Right kidney (tissue), 1 donor: ENCODE measurements around the gene OIP5.
"Not testable (repeated sequence)": the region's sequence is repeated elsewhere in the genome, so short reads cannot be mapped to it uniquely, and the experiment has no call there.

ENCODE experiments used
- DNase-seq: peaks from one replicate; pipeline ENCODE4 v3.0.0-alpha.2; 2016

The OIP5 gene

GRCh38 chr15:41304149-41304770, 28.1 kb downstream of the OIP5 start:
- no peak for DNase-seq

GRCh38 chr15:41301587-41301986, 30.8 kb downstream of the OIP5 start:
- DNase-seq = no peak

- not testable (repeated sequence) for DNase-seq
Measured at GRCh38 chr15:41301139-41301538, 31.3 kb downstream of the OIP5 start.

- DNase-seq = no peak
Measured at GRCh38 chr15:41292521-41292920, 39.9 kb downstream of the OIP5 start.

GRCh38 chr15:41291065-41291631, 41.2 kb downstream of the OIP5 start:
- DNase-seq = no peak

GRCh38 chr15:41289953-41290352, 42.4 kb downstream of the OIP5 start:
- DNase-seq = no peak

- DNase-seq = no peak
Measured at GRCh38 chr15:41288464-41288863, 43.9 kb downstream of the OIP5 start.

- DNase-seq = no peak
Measured at GRCh38 chr15:41286665-41287333, 45.6 kb downstream of the OIP5 start.

GRCh38 chr15:41285285-41285684, 47.1 kb downstream of the OIP5 start:
- DNase-seq = no peak

- DNase-seq = no peak
Measured at GRCh38 chr15:41284427-41285177, 47.8 kb downstream of the OIP5 start.

- peak; percentile 98 for DNase-seq
Measured at GRCh38 chr15:41283653-41284426, 48.6 kb downstream of the OIP5 start.

- DNase-seq = not testable (repeated sequence)
Measured at GRCh38 chr15:41282980-41283652, 49.3 kb downstream of the OIP5 start.

- DNase-seq = not testable (repeated sequence)
Measured at GRCh38 chr15:41282436-41282835, 50.0 kb downstream of the OIP5 start.

- no peak for DNase-seq
Measured at GRCh38 chr15:41281236-41281635, 51.2 kb downstream of the OIP5 start.

- no peak for DNase-seq
Measured at GRCh38 chr15:41279535-41280283, 52.7 kb downstream of the OIP5 start.

GRCh38 chr15:41278319-41278718, 54.1 kb downstream of the OIP5 start:
- DNase-seq = no peak

- DNase-seq = no peak
Measured at GRCh38 chr15:41276831-41277230, 55.6 kb downstream of the OIP5 start.

- DNase-seq = no peak
Measured at GRCh38 chr15:41269887-41270286, 62.5 kb downstream of the OIP5 start.

GRCh38 chr15:41263891-41264351, 68.5 kb downstream of the OIP5 start:
- no peak for DNase-seq

GRCh38 chr15:41262571-41262970, 69.8 kb downstream of the OIP5 start:
- no peak for DNase-seq

- DNase-seq = not testable (repeated sequence)
Measured at GRCh38 chr15:41260924-41261323, 71.5 kb downstream of the OIP5 start.
